ENCODE measurements around the gene NT5C.
"Not testable (repeated sequence)": the region's sequence is repeated elsewhere in the genome, so short reads cannot be mapped to it uniquely, and the experiment has no call there.

The NT5C gene

GRCh38 chr17:75163074-75163473 is 31.5 kb upstream of the NT5C start:
- peaks cover 7% of the 10 kb centered on the region; the same call in 1 of the 2 replicates for H3F3A ChIP-seq (ENCODE audit: insufficient read depth, low read length)

GRCh38 chr17:75160211-75160610 is 28.7 kb upstream of the NT5C start:
- no peak overlapping the region for H3K9ac ChIP-seq (ENCODE audit: low read length)

More at GRCh38 chr17:75163074-75163473, 31.5 kb upstream of the NT5C start:
- no peak overlapping the region for H3K4me2 ChIP-seq (ENCODE audit: low read depth, low read length)
- peaks cover 9% of the 10 kb centered on the region; the same call in 1 of the 2 replicates for H3K36me3 ChIP-seq (replicated peaks; ENCODE audit: insufficient read depth, low read length)
- H3K27ac ChIP-seq (ENCODE audit: low read length) = no peak overlapping the region
- no peaks in the 10 kb centered on the region for H3K9me3 ChIP-seq (replicated peaks; ENCODE audit: insufficient read depth, low read length)
- no peak overlapping the region for H3K9ac ChIP-seq (ENCODE audit: low read length)
- H3K4me3 ChIP-seq (ENCODE audit: low read length) = no peak overlapping the region
- H3K9me2 ChIP-seq (replicated peaks; ENCODE audit: insufficient read depth, low read length) = no peaks in the 10 kb centered on the region
- TF ChIP-seq EZH2 (optimal IDR thresholded peaks at IDR 0.05; ENCODE audit: low read depth, low read length) (no peak), EZH2phosphoT487 (IDR thresholded peaks at IDR 0.05; ENCODE audit: low read length) (no peak), CTCF (IDR thresholded peaks at IDR 0.05; ENCODE audit: low read length) (no peak)
- H3K4me1 ChIP-seq (ENCODE audit: low read length) = no peaks in the 10 kb centered on the region
- DNase-seq = no peak
- H3K79me2 ChIP-seq (ENCODE audit: low read length) = no peaks in the 10 kb centered on the region
- H4K20me1 ChIP-seq (ENCODE audit: insufficient read depth, low read length) = no peaks in the 10 kb centered on the region
- no peak overlapping the region for H2AFZ ChIP-seq (ENCODE audit: low read length)
- no peaks in the 10 kb centered on the region for H3K27me3 ChIP-seq (replicated peaks; ENCODE audit: insufficient read depth, low read length)

GRCh38 chr17:75159196-75160031 is 27.9 kb upstream of the NT5C start:
- no peak overlapping the region for H3K4me3 ChIP-seq (ENCODE audit: low read length)
- no peak overlapping the region for H3K27ac ChIP-seq (ENCODE audit: low read length)
- H2AFZ ChIP-seq (ENCODE audit: low read length) = no peak overlapping the region
- H3K9me2 ChIP-seq (replicated peaks; ENCODE audit: insufficient read depth, low read length) = no peaks in the 10 kb centered on the region
- H3K27me3 ChIP-seq (replicated peaks; ENCODE audit: insufficient read depth, low read length) = no peaks in the 10 kb centered on the region
- H3K4me2 ChIP-seq (ENCODE audit: low read depth, low read length) = no peak overlapping the region
- no peaks in the 10 kb centered on the region for H4K20me1 ChIP-seq (ENCODE audit: insufficient read depth, low read length)
- peaks cover 7% of the 10 kb centered on the region for H3K4me1 ChIP-seq (ENCODE audit: low read length)
- no peaks in the 10 kb centered on the region for H3K36me3 ChIP-seq (replicated peaks; ENCODE audit: insufficient read depth, low read length)
- H3F3A ChIP-seq (ENCODE audit: insufficient read depth, low read length) = peaks cover 7% of the 10 kb centered on the region; the same call in 1 of the 2 replicates
- no peak for TF ChIP-seq CTCF (IDR thresholded peaks at IDR 0.05; ENCODE audit: low read length)
- no peak for TF ChIP-seq EZH2phosphoT487 (IDR thresholded peaks at IDR 0.05; ENCODE audit: low read length)
- no peak for TF ChIP-seq EZH2 (optimal IDR thresholded peaks at IDR 0.05; ENCODE audit: low read depth, low read length)
- H3K9me3 ChIP-seq (replicated peaks; ENCODE audit: insufficient read depth, low read length) = no peaks in the 10 kb centered on the region
- no peak for DNase-seq
- H3K9ac ChIP-seq (ENCODE audit: low read length) = no peak overlapping the region
- H3K79me2 ChIP-seq (ENCODE audit: low read length) = no peaks in the 10 kb centered on the region

More at GRCh38 chr17:75160211-75160610, 28.7 kb upstream of the NT5C start:
- Histone ChIP-seq H3K9me3 (replicated peaks; ENCODE audit: insufficient read depth, low read length) (no peaks in the 10 kb centered on the region), H3K27ac (ENCODE audit: low read length) (no peak overlapping the region), H3K4me2 (ENCODE audit: low read depth, low read length) (no peak overlapping the region), H3K9me2 (replicated peaks; ENCODE audit: insufficient read depth, low read length) (no peaks in the 10 kb centered on the region), H3K4me3 (ENCODE audit: low read length) (no peak overlapping the region), H4K20me1 (ENCODE audit: insufficient read depth, low read length) (no peaks in the 10 kb centered on the region), H3K36me3 (replicated peaks; ENCODE audit: insufficient read depth, low read length) (no peaks in the 10 kb centered on the region), H3K27me3 (replicated peaks; ENCODE audit: insufficient read depth, low read length) (no peaks in the 10 kb centered on the region), H2AFZ (ENCODE audit: low read length) (no peak overlapping the region), H3F3A (ENCODE audit: insufficient read depth, low read length) (peaks cover 7% of the 10 kb centered on the region; the same call in 1 of the 2 replicates), H3K4me1 (ENCODE audit: low read length) (peaks cover 2% of the 10 kb centered on the region; the same call in 1 of the 2 replicates), H3K79me2 (ENCODE audit: low read length) (no peaks in the 10 kb centered on the region)
- no peak for TF ChIP-seq EZH2 (optimal IDR thresholded peaks at IDR 0.05; ENCODE audit: low read depth, low read length)
- TF ChIP-seq CTCF (IDR thresholded peaks at IDR 0.05; ENCODE audit: low read length) = no peak
- no peak for TF ChIP-seq EZH2phosphoT487 (IDR thresholded peaks at IDR 0.05; ENCODE audit: low read length)
- DNase-seq = no peak

GRCh38 chr17:75158480-75158879 is 26.9 kb upstream of the NT5C start:
- DNase-seq = not testable (repeated sequence)

More at GRCh38 chr17:75158480-75158879, 26.9 kb upstream of the NT5C start:
- H3K27me3 ChIP-seq (replicated peaks; ENCODE audit: insufficient read depth, low read length); H3K36me3 ChIP-seq (replicated peaks; ENCODE audit: insufficient read depth, low read length); H4K20me1 ChIP-seq (ENCODE audit: insufficient read depth, low read length); H3K79me2 ChIP-seq (ENCODE audit: low read length); H3K9ac ChIP-seq (ENCODE audit: low read length); H3K27ac ChIP-seq (ENCODE audit: low read length); H3F3A ChIP-seq (ENCODE audit: insufficient read depth, low read length); H3K4me3 ChIP-seq (ENCODE audit: low read length); H3K9me2 ChIP-seq (replicated peaks; ENCODE audit: insufficient read depth, low read length); H3K4me1 ChIP-seq (ENCODE audit: low read length); H2AFZ ChIP-seq (ENCODE audit: low read length); H3K4me2 ChIP-seq (ENCODE audit: low read depth, low read length); H3K9me3 ChIP-seq (replicated peaks; ENCODE audit: insufficient read depth, low read length): not testable (repeated sequence)

All from MM.1S (cell line).